Stimulated activated CD4-positive, alpha-beta T cell treated with anti-CD3 and anti-CD28 coated beads, Interleukin-15, amount 100 ng/mL, for 48 hours (primary cell): ENCODE results near the gene TPI1.

Source experiments
- DNase-seq, 2 donors: peaks; one replicate each; pipeline ENCODE4 v3.0.0-alpha.2; 2020; ENCODE audit warnings: low read depth in 2 of 2

TPI1 gene

GRCh38 chr12:6919588-6919987, 52.3 kb downstream of the TPI1 start:
- no peak for DNase-seq
